NCI-H187 (cell line): ENCODE data around the gene ATG7.
"Not testable (repeated sequence)": the region's sequence is repeated elsewhere in the genome, so short reads cannot be mapped to it uniquely, and the experiment has no call there.

Experiments used
- DNase-seq, 2 experiments: peaks; one replicate each; lab custom pipeline; 2025; lab: John Stamatoyannopoulos, UW

Gene ATG7

DNA sequence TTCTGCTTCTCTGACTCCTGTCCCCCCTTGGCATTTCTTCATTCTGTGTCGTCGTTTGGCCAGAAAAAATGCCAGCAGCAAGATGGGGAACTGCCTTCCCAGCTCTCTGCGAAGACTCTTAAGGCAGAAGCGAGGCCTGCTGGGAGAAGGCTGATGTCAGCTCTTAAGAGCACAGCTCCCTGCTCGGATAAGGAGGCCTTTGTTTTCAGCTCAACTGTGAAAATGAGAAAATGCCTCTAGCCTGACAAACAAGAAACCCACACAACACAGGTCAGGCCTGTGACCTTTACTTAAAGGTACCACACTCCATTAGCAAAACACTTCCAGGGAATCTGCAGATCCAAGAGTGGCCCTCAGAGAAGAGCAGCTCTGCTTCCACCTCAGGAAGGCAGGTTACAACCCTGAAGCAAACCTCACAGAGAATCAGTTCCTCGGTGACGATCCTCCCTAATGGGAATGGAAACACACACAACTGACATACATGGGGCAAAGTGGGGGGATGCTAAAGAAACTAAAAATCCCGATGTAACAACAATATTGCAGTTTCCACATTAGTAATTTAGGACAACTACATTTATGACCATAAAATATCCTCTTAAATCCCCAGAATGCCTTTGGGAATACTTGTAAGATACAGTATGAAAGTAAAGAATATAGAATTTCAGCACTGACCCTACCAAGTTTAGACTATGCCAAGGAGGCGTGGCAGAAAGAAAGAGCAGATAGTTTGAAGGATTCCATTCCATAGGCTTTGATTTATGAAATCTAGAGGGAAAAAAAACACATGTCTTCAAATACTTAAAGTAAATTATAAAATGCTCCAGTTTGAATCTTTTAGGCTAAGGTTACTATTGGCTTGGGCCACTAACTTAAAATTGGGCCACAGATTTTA, 319.4 kb downstream of the ATG7 start:
- peak; percentile 30 to 47 for DNase-seq

DNA sequence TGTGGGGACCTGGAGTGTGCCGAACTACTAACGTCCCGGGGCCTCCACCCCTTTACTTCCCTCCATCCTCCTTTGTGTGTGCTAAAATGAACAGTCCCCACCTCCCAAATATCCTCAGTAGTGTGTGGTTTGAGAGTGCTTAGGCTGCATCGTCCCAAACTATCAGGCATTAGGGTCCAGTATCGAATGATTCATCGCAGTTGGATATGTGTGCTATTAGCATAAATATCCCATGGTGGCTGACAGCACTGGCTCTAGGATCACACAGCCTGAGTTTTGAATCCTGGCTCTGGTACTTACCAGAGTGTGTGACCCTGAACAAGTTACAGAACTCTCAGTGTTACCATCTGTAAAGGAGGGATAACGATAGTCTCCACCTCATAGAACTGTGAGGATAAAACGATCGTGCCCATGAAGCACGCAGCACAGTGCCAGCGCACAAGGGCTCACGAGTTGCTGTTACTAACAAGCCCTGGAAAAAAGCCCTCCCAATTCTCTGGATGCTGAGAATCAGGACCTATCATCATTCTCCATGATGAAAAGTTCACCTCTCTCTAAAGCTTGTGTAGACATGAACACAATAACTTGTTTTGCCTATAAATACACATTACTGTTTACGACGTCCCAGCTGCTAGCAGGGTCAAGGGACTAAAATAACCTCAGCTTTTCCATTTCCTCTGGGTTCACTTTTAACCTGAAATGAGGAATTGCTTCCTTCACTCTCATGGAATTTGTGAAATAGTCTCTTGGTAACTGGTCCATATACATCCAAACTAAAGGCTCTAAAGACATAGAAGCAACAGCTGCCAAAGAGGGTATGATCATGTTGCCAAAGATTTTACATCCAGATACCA, 320.5 kb downstream of the ATG7 start:
- no peak for DNase-seq

DNA sequence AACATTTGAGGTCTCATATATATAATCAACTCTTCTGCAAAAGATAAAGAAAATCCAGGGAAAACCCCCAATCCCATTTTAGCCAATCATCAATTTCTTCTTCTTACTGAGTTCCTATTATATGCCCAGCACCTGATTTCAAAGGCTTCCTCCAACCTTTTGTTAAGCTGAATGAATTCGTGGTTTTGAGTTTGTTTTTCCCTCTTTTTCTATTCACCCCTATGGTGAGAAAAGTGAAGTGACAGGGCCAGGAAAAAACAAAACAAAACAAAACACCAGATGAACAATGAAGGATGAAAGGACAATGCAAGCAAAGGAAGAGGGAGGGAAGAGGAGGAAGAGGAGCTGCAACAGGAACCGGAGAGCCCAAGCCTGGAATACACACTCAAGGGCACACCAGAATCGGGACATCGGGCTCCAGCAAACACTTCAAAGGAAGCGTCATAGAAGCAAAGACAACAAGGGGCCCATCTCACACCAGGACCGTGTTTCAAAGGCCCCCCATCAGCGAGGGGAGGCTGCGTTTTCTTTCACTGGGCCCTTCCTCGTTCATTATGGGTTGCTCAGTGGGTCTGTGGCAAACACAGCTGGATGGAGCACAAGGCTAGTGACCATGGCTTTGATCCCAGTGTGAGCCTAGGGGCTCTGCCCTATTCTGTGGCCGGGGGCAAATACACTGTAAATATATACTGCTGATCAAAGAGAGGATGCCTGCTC, 321.3 kb downstream of the ATG7 start:
- DNase-seq = no peak

DNA sequence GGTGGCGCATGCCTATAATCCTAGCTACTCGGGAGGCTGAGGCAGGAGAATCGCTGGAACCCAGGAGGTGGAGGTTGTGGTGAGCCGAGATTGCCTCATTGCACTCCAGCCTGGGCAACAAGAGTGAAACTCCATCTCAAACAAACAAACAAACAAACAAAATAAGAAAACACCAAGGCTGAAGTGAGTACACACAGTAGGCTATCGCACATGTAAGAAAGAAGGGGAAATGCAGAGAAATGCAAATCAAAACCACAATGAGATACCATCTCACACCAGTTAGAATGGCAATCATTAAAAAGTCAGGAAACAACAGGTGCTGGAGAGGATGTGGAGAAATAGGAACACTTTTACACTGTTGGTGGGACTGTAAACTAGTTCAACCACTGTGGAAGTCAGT, 322.8 kb downstream of the ATG7 start:
- not testable (repeated sequence) for DNase-seq

DNA sequence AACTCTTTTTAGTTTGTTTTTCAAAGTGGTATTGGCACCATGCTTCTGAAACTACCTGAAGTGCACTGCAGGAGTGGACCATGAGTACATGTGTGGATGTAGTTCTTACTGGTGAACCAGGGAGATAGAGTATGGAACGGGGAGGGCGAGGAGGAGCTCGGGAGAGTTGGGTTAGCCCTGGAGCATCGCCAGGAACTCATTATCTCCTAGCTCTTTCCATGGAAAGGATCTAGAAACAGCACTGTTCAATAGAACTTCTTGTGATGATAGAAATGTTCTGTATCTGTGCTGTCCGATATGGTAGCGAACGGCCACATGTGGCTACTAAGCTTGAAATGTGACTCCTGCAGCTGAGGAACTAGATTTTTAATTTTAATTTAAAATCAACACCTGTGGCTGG, 324.2 kb downstream of the ATG7 start:
- DNase-seq = no peak

DNA sequence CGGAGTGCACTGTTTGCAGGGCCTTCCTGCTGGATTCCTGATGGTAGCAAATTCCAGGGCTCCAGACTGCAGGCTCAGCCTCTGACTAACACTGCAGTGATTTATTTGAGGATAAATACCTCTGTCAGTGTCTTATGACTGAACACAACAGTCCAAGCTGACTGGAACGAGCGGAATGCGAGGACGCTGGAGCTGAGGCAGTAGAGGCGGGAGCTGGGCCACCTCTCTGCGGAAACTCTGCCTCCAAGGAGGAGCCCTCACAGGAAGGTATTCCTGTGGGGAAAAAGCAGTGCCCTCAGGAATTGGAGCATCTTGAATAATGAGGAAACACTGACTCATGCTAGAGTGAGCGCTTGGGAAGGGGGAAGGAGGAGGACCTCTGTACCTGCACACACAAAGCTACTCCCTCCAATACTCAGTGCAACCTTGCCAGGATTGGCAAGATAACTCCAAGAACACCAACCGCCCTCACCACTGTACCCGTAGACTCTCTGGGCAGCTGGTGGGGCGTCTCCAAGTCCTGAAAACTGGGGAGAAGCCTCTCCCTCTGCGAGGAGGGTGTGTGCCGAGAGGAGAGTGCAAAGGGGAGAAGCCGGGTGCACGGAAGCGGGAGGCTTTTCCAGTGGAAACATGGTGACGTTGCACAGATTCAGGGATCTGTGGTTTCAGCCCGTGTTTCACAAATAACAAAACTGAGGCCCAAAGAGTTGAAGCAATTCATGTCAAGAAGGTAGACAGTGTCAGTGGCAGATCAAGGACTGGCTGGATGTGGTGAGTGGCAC, 328.5 kb downstream of the ATG7 start:
- no peak for DNase-seq

DNA sequence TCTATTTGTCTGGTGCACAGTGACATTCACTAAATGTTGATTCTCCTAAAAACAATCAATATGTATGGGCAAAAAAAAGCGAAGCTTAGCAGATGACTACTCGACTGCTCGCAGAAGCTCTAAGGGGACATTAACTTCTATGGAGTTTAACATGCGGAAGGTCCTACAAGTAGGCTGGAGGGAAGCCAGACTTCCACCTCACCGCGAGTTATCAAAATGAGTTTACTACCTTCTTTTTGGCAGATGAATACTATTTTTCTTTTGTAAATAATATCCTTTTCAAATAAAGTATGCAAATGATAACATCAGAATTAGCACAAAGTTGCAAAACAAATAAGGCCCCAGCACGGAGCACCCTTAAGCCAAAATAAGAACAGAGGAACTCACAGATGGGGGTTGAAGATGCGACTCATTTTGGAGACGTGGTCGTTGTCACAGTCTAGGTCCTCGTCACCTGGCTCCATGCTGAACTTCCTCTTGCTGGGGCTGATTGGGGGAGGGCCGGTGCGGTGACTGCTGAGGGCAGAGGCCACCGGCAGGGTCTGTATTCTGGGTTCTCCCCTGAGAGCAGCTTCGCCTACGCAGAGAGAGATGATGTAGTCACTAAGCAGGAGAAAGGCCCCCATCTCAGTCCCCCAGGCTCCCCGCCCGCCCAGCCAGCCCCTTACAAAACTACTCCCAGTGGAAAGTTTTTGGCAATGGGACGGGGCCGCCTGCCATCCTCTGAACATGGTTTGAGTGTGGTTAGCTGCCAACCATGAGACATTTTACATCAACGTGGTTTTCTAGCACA, 329.4 kb downstream of the ATG7 start:
- DNase-seq = no peak

DNA sequence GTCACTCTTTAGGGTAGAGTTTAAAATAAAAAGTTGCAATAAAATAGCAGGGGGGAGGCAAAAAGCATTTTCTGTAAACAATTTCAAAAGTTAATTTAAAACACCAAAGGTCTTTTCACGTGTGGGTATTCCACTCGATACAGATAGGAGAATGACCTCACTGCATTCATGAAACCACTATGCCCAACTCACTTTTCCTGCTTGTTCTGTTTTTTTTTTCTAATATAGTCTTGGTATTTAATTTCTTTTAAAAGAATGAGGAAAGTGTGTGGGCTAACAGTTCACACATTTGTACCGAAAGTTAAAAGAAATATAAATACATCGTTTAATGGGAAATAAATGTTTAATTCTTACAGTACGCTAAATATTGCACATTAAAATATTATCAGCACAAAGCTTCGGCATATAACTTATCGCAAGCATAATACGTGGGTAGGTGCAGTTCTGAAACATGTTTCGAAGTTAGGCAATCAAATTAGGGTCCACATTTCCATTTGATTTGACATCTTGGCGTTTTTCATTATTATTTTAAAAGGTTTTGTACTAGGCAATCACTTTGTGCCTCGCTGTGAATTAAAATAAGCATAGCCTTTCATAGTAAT, 330.1 kb downstream of the ATG7 start:
- DNase-seq = no peak

DNA sequence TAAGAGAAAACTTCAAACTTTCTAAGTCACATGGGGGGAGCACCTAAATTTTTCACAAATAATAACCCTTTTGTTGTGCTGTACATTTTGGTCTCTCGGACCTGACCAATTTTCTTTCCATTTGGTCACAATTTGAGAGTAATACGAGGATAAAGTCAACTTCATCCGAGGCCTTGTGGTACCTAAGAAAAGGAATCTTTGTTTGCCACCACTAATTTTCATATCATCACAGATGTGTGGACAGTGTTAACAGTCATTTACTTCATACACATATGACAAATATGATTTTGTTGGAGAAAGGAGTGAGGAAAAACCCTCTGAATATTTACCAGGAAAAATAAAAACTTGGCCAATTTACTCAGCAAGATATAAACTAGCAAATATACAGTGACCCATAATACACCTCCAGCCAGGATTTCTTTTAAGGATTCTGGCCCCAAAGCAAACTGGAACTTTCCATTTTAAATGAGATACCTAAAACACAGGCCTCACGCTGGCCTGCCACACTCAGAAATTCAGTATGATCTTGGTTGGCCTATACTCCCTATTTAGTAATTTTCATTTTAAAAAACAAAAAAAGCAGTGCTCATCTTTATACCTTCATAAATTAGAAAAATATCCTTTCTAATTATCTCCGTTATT, 330.8 kb downstream of the ATG7 start:
- no peak for DNase-seq

DNA sequence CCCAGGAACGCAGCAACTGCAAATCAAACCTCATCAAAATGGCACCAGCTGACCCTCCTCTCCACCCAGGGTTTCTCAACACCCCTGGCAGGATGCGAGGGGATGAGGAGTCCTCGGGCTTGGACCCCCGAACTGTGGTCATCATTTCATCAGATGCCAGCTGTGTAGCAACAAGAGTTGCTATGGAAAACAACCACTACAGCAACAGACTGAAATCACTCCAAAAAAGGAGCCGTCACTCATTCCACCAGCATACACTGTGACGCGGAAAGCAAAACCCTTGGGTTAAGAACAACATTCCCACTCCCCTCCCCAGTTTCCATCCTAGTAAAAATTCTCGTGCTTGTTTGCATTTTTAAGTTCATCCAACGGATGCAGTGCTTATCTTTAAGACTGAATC, 331.4 kb downstream of the ATG7 start:
- no peak for DNase-seq

DNA sequence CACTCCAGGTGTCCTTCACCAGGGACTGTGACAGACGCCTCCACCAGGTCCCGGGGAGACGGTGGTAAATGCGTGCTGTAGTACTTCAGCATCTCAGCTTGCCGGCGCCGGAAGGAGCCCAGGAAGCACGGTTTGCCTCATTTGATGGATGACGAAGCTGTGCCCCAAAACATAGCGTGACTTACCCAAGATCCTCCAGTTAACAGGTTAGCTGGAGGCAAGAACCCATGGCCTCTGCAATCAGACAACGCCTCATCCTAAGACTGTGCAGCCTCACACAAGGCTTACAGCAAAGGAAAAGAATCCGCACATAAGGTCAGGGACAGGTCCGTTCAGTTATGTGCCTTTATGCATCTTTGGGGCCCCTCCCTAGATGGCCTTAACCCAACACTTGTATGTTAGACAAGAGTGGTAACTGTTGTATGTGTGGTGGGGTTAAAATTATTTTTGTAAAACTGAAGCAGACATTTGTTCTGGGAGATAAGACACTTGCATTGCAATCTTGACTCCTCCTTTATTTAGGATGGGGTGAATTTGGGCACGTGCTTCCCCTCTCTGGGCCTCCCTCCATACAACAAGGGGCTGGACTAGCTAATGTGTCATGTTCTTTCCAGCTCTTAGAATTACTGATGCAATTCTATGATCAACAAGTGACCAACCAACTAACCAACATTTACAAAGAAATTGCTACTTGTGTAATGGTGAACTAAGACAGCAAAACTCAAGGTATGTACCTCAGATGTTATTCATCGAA, 332.1 kb downstream of the ATG7 start:
- DNase-seq = no peak

DNA sequence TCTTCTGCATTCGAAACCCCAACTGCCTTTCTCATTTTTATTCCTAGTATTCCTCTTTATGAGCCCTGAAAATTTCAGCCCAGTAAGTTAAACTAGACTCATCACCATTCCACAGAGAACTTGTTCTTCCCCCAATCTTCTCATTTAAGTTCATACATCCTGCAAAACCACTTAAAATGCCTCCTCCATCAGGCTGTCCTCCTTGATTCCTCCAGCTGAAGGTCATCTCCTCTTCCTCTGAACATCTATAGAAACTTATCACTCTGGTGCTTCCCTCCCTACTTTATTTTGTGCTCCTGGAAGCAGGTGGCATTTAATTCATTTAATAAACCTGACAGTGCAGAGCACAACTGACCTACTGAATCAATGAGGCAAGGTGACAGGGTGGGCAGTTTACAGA, 333.2 kb downstream of the ATG7 start:
- no peak for DNase-seq

DNA sequence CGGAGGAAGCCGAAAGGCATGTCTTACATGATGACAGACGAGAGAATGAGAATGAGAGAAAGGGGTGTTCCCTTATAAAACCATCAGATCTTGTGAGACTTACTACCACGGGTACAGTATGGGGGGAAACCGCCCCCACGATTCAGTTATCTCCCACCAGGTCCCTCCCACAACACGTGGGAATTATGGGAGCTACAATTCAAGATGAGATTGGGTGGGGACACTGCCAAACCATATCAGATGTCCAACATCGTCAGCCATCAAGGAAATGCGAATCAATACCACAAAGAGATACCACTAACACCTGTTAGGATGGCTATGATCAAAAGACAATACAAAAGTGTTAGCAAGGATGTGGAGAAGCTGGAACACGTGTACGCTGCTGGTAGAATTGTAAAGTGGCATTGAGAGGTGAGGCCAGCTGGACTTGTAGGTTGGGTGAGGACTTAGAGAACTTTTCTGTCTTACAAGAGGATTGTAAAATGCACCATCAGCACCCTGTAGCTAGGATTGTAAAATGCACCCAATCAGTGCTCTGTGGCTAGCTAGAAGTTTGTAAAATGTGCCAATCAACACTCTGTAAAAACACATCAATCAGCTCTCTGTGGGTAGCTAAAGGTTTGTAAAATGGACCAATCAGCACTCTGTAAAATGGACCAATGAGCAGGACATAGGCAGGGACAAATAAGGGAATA, 334.0 kb downstream of the ATG7 start:
- no peak for DNase-seq

DNA sequence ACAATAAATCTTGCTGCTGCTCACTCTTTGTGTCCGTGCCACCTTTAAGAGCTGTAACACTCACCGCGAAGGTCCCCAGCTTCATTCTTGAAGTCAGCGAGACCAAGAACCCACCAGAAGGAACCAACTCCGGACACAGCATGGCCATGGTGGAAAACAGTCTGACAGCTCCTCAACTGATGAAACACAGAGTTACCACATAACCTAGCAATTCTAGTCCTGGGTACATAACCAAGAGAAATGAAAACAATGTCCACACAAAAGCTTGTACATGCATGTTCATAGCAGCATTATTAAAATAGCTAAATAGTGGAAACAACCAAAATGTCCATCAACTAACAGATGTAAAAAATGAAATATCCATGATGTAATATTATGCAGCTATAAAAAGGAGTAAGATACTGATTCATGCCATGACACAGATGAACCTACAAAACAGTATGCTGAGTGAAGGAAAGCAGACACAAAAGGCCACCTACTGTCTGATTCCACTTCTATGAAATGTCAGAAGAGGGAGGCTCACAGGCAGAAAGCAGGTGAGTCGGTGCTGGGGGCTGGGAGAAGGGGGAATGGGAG, 334.8 kb downstream of the ATG7 start:
- DNase-seq = no peak
